K562 (cell line): Measurements from ENCODE around the gene CIB1. TPM values are rescaled to one million over a fixed set of nuclear protein-coding genes. Genes with fewer than 3 reads are reported as not detected.

ENCODE experiments used
- COPS2 ChIP-seq: fragments of 450-650 bp; conservative IDR thresholded peaks from 2 replicates; pipeline ENCODE4 v1.6.1; 2016; ENCODE audit warnings: mild to moderate bottlenecking, moderate library complexity
- GATAD2B ChIP-seq: fragments of 450-650 bp; IDR thresholded peaks from 2 replicates; pipeline ENCODE4 v1.6.1; 2017; ENCODE audit warnings: mild to moderate bottlenecking, borderline replicate concordance
- HSF4 ChIP-seq: fragments of 250-450 bp; sonication (Bioruptor Pico); IDR thresholded peaks from 2 replicates; pipeline ENCODE4 v2.1.2; 2022; ENCODE audit warnings: mild to moderate bottlenecking, moderate library complexity, borderline replicate concordance
- TEAD4 ChIP-seq, 2 experiments: sonication (generic) in 1 of 2; formaldehyde crosslinking in 1 of 2; IDR thresholded peaks; 2 replicates each; pipeline versions ENCODE4 v1.6.1 to v1.8.0; 2012 to 2022; ENCODE audit warnings: borderline replicate concordance in 1 of 2, inconsistent platforms in 1 of 2, low read length in 1 of 2, mild to moderate bottlenecking in 1 of 2, missing genetic modification reagents in 1 of 2
- TOE1 ChIP-seq, 2 experiments: fragments of 450-650 bp in 1 of 2; sonication (generic) in 1 of 2; formaldehyde crosslinking in 1 of 2; IDR thresholded peaks; 2 replicates each; pipeline versions ENCODE4 v1.7.1 to v1.8.0; 2016 to 2022; ENCODE audit warnings: borderline replicate concordance in 2 of 2, mild to moderate bottlenecking in 2 of 2, antibody characterized with exemption in 1 of 2, inconsistent platforms in 1 of 2, low read depth in 1 of 2, missing genetic modification reagents in 1 of 2, moderate library complexity in 1 of 2
- TRIM24 ChIP-seq, 2 experiments: fragments of 450-650 bp; IDR thresholded peaks; 2 replicates each; pipeline ENCODE4 v1.6.1; 2016
- polyA plus RNA-seq, 8 experiments: library from polyadenylated mRNA; depleted of rRNA in 4 of 8; stranded (reverse) in 5 of 8; unstranded in 3 of 8; fragments of >200 nt; fragmentation: Nextera tagmentation in 2 of 8; fragmentation: Illumina TruSeq in 1 of 8; extraction: Ambion mirVana in 2 of 8; extraction: Trizol in 1 of 8; gene quantifications; 2 replicates each; pipeline versions ENCODE4 v1.2.1 to v1.2.3, GENCODE V29; 2011 to 2014; ENCODE audit warnings: inconsistent platforms in 1 of 8, missing spikeins in 1 of 8
- total RNA-seq, 7 experiments: library from RNA; depleted of rRNA in 6 of 7; stranded (reverse); fragments of >200 nt in 6 of 7; fragmentation: Illumina TruSeq in 2 of 7; extraction: Trizol in 2 of 7; gene quantifications; 2 replicates each; pipeline versions ENCODE4 v1.2.1 to v1.2.3, GENCODE V29; 2011 to 2021; ENCODE audit warnings: low replicate concordance in 1 of 7
- TF ChIP-seq, protein P1 (sequence below): sonication (generic); formaldehyde crosslinking; IDR thresholded peaks from 2 replicates; pipeline ENCODE4 v1.8.0; 2022; ENCODE audit warnings: mild to moderate bottlenecking, missing genetic modification reagents
- TF ChIP-seq, protein P2 (sequence below), 2 experiments: fragments of 450-650 bp; IDR thresholded peaks; 2 replicates each; pipeline ENCODE4 v1.6.1; 2016
- TF ChIP-seq, protein P3 (sequence below): fragments of 250-450 bp; sonication (Bioruptor Pico); IDR thresholded peaks from 2 replicates; pipeline ENCODE4 v1.4.0; 2020
- TF ChIP-seq, protein P4 (sequence below), 2 experiments: IDR thresholded peaks in 1 of 2; conservative IDR thresholded peaks in 1 of 2; 2 replicates each; pipeline ENCODE4 v1.6.1; 2016; ENCODE audit warnings: low read depth in 2 of 2, mild to moderate bottlenecking in 1 of 2, missing compliant biosample characterization in 1 of 2, missing genetic modification characterization in 1 of 2, moderate library complexity in 1 of 2
- TF ChIP-seq, protein P5 (sequence below), 2 experiments: fragments of 450-650 bp in 1 of 2; sonication (generic) in 1 of 2; formaldehyde crosslinking; conservative IDR thresholded peaks; 2 replicates each; pipeline versions ENCODE4 v1.4.0 to v1.8.1; 2020 to 2022; ENCODE audit warnings: mild to moderate bottlenecking in 1 of 2, missing genetic modification reagents in 1 of 2

The CIB1 gene
- total and polyA plus RNA-seq, 9 of the 15 experiments (the other 6 are each of a cell fraction or from before 2014, with no cell fraction given): 14.9 to 136 (median 64.5) TPM

DNA sequence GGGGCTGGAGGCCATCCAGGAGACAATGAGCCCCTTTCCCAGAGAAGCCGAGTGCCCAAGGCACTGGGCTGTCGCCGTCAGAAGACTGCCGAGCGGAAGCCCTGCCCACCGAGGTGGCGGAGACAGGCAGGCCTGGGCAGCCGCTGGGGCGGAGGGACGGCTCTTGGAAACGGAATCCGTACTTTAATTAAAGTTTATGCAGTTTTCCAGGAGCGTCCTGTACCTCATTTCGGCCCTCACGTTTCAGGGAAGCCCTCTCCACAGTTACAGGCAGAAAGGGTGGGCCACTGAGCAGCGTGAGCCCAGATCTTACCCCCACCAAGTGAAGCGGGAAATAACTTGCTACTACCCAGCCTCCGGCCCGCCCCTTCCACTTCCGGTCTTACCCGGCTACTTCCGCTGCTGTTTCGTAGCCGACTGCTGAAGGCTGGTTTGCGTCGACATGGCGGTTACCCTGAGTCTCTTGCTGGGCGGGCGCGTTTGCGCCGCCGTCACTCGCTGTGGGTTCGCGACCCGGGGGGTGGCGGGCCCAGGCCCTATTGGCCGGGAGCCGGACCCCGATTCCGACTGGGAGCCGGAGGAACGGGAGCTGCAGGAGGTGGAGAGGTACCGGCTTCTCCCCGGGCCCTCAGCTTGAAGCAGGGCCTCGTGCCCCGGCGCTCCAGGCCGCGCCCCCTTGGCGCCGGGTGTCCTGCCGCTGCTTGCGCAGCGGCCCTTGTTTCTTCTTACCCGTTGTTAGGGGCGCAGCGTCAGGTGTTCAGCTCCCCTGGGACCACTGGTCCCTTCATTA lies 31.7 kb upstream of the CIB1 start, which contains the start of gene NGRN (continued):
- TF ChIP-seq, protein P1, sequence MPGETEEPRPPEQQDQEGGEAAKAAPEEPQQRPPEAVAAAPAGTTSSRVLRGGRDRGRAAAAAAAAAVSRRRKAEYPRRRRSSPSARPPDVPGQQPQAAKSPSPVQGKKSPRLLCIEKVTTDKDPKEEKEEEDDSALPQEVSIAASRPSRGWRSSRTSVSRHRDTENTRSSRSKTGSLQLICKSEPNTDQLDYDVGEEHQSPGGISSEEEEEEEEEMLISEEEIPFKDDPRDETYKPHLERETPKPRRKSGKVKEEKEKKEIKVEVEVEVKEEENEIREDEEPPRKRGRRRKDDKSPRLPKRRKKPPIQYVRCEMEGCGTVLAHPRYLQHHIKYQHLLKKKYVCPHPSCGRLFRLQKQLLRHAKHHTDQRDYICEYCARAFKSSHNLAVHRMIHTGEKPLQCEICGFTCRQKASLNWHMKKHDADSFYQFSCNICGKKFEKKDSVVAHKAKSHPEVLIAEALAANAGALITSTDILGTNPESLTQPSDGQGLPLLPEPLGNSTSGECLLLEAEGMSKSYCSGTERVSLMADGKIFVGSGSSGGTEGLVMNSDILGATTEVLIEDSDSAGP (CRISPR knock-in tag): no peak
- no peak for TF ChIP-seq GATAD2B
- no peak for TF ChIP-seq COPS2
- TF ChIP-seq HSF4 (CRISPR knock-in tag): no peak
- TF ChIP-seq, protein P2, sequence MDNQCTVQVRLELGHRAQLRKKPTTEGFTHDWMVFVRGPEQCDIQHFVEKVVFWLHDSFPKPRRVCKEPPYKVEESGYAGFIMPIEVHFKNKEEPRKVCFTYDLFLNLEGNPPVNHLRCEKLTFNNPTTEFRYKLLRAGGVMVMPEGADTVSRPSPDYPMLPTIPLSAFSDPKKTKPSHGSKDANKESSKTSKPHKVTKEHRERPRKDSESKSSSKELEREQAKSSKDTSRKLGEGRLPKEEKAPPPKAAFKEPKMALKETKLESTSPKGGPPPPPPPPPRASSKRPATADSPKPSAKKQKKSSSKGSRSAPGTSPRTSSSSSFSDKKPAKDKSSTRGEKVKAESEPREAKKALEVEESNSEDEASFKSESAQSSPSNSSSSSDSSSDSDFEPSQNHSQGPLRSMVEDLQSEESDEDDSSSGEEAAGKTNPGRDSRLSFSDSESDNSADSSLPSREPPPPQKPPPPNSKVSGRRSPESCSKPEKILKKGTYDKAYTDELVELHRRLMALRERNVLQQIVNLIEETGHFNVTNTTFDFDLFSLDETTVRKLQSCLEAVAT (IDR thresholded peaks at IDR 0.05): no peak
- TF ChIP-seq, protein P3, sequence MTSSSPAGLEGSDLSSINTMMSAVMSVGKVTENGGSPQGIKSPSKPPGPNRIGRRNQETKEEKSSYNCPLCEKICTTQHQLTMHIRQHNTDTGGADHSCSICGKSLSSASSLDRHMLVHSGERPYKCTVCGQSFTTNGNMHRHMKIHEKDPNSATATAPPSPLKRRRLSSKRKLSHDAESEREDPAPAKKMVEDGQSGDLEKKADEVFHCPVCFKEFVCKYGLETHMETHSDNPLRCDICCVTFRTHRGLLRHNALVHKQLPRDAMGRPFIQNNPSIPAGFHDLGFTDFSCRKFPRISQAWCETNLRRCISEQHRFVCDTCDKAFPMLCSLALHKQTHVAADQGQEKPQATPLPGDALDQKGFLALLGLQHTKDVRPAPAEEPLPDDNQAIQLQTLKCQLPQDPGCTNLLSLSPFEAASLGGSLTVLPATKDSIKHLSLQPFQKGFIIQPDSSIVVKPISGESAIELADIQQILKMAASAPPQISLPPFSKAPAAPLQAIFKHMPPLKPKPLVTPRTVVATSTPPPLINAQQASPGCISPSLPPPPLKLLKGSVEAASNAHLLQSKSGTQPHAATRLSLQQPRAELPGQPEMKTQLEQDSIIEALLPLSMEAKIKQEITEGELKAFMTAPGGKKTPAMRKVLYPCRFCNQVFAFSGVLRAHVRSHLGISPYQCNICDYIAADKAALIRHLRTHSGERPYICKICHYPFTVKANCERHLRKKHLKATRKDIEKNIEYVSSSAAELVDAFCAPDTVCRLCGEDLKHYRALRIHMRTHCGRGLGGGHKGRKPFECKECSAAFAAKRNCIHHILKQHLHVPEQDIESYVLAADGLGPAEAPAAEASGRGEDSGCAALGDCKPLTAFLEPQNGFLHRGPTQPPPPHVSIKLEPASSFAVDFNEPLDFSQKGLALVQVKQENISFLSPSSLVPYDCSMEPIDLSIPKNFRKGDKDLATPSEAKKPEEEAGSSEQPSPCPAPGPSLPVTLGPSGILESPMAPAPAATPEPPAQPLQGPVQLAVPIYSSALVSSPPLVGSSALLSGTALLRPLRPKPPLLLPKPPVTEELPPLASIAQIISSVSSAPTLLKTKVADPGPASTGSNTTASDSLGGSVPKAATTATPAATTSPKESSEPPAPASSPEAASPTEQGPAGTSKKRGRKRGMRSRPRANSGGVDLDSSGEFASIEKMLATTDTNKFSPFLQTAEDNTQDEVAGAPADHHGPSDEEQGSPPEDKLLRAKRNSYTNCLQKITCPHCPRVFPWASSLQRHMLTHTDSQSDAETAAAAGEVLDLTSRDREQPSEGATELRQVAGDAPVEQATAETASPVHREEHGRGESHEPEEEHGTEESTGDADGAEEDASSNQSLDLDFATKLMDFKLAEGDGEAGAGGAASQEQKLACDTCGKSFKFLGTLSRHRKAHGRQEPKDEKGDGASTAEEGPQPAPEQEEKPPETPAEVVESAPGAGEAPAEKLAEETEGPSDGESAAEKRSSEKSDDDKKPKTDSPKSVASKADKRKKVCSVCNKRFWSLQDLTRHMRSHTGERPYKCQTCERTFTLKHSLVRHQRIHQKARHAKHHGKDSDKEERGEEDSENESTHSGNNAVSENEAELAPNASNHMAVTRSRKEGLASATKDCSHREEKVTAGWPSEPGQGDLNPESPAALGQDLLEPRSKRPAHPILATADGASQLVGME (CRISPR knock-in tag): no peak; the same call in 1 of the 2 replicates
- TF ChIP-seq TRIM24 (IDR thresholded peaks at IDR 0.05): 0 out of 4 replicates have a peak, but pooled peaks of 1 of the 2 experiments have one; percentile 9
- peak; percentile 56; the same call in 1 of the 2 replicates for TF ChIP-seq TOE1 (IDR thresholded peaks at IDR 0.05; ENCODE audit: borderline replicate concordance)
- no peak for TF ChIP-seq TOE1 (CRISPR knock-in tag; IDR thresholded peaks at IDR 0.05; ENCODE audit: borderline replicate concordance, low read depth)
- TF ChIP-seq, protein P4, sequence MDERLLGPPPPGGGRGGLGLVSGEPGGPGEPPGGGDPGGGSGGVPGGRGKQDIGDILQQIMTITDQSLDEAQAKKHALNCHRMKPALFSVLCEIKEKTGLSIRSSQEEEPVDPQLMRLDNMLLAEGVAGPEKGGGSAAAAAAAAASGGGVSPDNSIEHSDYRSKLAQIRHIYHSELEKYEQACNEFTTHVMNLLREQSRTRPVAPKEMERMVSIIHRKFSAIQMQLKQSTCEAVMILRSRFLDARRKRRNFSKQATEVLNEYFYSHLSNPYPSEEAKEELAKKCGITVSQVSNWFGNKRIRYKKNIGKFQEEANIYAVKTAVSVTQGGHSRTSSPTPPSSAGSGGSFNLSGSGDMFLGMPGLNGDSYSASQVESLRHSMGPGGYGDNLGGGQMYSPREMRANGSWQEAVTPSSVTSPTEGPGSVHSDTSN (CRISPR knock-in tag; IDR thresholded peaks at IDR 0.05; ENCODE audit: low read depth): no peak
- TF ChIP-seq, protein P4 (tag; conservative IDR thresholded peaks at IDR 0.05; ENCODE audit: low read depth): no peak
- TF ChIP-seq TEAD4 (IDR thresholded peaks at IDR 0.05; ENCODE audit: low read length): peak; percentile 43; the same call in 1 of the 2 replicates
- TF ChIP-seq TEAD4 (CRISPR knock-in tag; IDR thresholded peaks at IDR 0.05; ENCODE audit: borderline replicate concordance): no peak
- TF ChIP-seq, protein P5, sequence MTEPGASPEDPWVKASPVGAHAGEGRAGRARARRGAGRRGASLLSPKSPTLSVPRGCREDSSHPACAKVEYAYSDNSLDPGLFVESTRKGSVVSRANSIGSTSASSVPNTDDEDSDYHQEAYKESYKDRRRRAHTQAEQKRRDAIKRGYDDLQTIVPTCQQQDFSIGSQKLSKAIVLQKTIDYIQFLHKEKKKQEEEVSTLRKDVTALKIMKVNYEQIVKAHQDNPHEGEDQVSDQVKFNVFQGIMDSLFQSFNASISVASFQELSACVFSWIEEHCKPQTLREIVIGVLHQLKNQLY (CRISPR knock-in tag; conservative IDR thresholded peaks at IDR 0.05): no peak
